ENCODE results near the gene PIEZO2.

- TF ChIP-seq, protein P1, sequence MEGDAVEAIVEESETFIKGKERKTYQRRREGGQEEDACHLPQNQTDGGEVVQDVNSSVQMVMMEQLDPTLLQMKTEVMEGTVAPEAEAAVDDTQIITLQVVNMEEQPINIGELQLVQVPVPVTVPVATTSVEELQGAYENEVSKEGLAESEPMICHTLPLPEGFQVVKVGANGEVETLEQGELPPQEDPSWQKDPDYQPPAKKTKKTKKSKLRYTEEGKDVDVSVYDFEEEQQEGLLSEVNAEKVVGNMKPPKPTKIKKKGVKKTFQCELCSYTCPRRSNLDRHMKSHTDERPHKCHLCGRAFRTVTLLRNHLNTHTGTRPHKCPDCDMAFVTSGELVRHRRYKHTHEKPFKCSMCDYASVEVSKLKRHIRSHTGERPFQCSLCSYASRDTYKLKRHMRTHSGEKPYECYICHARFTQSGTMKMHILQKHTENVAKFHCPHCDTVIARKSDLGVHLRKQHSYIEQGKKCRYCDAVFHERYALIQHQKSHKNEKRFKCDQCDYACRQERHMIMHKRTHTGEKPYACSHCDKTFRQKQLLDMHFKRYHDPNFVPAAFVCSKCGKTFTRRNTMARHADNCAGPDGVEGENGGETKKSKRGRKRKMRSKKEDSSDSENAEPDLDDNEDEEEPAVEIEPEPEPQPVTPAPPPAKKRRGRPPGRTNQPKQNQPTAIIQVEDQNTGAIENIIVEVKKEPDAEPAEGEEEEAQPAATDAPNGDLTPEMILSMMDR (IDR thresholded peaks at IDR 0.05) = no peak
- no peak for TF ChIP-seq POLR2A (IDR thresholded peaks at IDR 0.05)
Measured at GRCh38 chr18:11183637-11184036, 34.3 kb upstream of the PIEZO2 start.

All from esophagus squamous epithelium (tissue), 4 donors.